Measurements from ENCODE around the gene ASPDH.

Gene ASPDH

GRCh38 chr19:50494186-50495019 lies 19.3 kb downstream of the ASPDH start:
- no peak for FAIRE-seq

GRCh38 chr19:50493171-50493570 lies 20.5 kb downstream of the ASPDH start:
- FAIRE-seq: no peak

GRCh38 chr19:50492303-50493052 lies 21.2 kb downstream of the ASPDH start:
- FAIRE-seq: no peak

GRCh38 chr19:50490991-50491472 lies 22.7 kb downstream of the ASPDH start:
- FAIRE-seq: no peak

GRCh38 chr19:50490411-50490811 lies 23.3 kb downstream of the ASPDH start:
- no peak for FAIRE-seq

- FAIRE-seq: no peak
Measured at GRCh38 chr19:50489461-50490011, 24.2 kb downstream of the ASPDH start.

- no peak for FAIRE-seq
Measured at GRCh38 chr19:50488389-50489194, 25.1 kb downstream of the ASPDH start.

- no peak for FAIRE-seq
Measured at GRCh38 chr19:50486823-50487515, 26.7 kb downstream of the ASPDH start.

GRCh38 chr19:50485284-50485955 lies 28.3 kb downstream of the ASPDH start:
- no peak for FAIRE-seq

- no peak for FAIRE-seq
Measured at GRCh38 chr19:50482916-50483315, 30.8 kb downstream of the ASPDH start.

- no peak for FAIRE-seq
Measured at GRCh38 chr19:50482271-50482855, 31.4 kb downstream of the ASPDH start.

GRCh38 chr19:50481351-50482149 lies 32.2 kb downstream of the ASPDH start:
- no peak for FAIRE-seq

GRCh38 chr19:50480281-50481111 lies 33.2 kb downstream of the ASPDH start:
- FAIRE-seq: no peak

- no peak for FAIRE-seq
Measured at GRCh38 chr19:50479761-50480251, 33.9 kb downstream of the ASPDH start.

- FAIRE-seq: no peak
Measured at GRCh38 chr19:50478901-50479715, 34.6 kb downstream of the ASPDH start.

- FAIRE-seq: no peak
Measured at GRCh38 chr19:50477751-50478515, 35.8 kb downstream of the ASPDH start.

- FAIRE-seq: no peak
Measured at GRCh38 chr19:50476907-50477238, 36.8 kb downstream of the ASPDH start.
